Measurements from ENCODE around the gene TAC4. TPM values are rescaled to one million over a fixed set of nuclear protein-coding genes. Genes with fewer than 3 reads are reported as not detected.

TAC4 gene
- total and polyA plus RNA-seq, 10 donors = not detected

DNA sequence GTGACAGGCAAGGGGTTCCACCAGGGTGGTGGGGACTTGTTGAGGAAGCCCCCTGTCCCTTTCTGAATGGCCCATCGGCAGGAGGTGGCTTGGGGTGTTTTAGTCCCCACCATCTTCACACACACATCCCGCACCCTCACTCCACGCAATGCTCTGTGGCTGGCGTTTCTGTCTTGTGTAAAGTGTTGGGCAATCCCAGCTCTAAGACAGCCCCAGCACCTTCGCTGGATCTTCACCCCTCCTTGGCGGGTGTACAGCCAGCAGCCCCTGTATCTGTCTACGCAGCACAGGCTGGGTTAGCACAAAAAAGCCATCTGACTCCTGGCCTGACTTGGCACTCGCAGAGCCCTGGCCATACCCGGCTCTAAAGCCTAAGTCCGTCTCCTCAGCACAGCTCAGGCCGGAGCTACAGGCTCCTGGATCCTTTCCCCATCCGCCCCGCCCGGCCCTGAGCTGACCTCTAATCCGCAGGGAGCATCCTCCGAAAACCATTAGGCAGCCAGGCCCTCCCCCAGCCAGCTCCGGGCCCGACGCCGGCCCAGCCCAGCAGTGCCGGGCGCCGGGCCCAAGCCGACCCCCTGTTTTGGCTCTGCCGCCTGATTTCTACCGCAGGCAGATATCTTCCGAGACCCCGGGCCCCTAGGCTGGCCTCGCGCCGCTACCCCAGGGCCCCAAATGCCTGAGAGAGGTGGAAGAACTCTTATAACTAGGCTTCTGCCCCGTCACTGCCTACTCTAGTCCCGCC is 42.4 kb upstream of the TAC4 start:
- H3K9me3 ChIP-seq = no peaks in the 10 kb centered on the region
- no peaks in the 10 kb centered on the region for H3K36me3 ChIP-seq
- 30 to 35% (median 32%) methylated on average over 17 to 33 of the region's 33 CpGs for WGBS, 5 donors
- intact Hi-C loops (cut with DNase I; ENCODE audit: low total_unique reads) = no loop called here
- no peak for DNase-seq
- TF ChIP-seq POLR2A (IDR thresholded peaks at IDR 0.05) (no peak), POLR2AphosphoS5 (IDR thresholded peaks at IDR 0.05) (no peak)
- TF ChIP-seq, protein P1, sequence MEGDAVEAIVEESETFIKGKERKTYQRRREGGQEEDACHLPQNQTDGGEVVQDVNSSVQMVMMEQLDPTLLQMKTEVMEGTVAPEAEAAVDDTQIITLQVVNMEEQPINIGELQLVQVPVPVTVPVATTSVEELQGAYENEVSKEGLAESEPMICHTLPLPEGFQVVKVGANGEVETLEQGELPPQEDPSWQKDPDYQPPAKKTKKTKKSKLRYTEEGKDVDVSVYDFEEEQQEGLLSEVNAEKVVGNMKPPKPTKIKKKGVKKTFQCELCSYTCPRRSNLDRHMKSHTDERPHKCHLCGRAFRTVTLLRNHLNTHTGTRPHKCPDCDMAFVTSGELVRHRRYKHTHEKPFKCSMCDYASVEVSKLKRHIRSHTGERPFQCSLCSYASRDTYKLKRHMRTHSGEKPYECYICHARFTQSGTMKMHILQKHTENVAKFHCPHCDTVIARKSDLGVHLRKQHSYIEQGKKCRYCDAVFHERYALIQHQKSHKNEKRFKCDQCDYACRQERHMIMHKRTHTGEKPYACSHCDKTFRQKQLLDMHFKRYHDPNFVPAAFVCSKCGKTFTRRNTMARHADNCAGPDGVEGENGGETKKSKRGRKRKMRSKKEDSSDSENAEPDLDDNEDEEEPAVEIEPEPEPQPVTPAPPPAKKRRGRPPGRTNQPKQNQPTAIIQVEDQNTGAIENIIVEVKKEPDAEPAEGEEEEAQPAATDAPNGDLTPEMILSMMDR (IDR thresholded peaks at IDR 0.05 in 8 of 11, conservative IDR thresholded peaks at IDR 0.05 in 3 of 11) = no peak
- no peak overlapping the region for H3K27ac ChIP-seq
- peaks cover 0 to 10% (median 0%) of the 10 kb centered on the region in 6 donors for H3K4me1 ChIP-seq
- no peak overlapping the region for H3K4me3 ChIP-seq
- H3K27me3 ChIP-seq (replicated peaks in 1 of 7) = peaks cover 0 to 99% (median 35%) of the 10 kb centered on the region in 7 donors

DNA sequence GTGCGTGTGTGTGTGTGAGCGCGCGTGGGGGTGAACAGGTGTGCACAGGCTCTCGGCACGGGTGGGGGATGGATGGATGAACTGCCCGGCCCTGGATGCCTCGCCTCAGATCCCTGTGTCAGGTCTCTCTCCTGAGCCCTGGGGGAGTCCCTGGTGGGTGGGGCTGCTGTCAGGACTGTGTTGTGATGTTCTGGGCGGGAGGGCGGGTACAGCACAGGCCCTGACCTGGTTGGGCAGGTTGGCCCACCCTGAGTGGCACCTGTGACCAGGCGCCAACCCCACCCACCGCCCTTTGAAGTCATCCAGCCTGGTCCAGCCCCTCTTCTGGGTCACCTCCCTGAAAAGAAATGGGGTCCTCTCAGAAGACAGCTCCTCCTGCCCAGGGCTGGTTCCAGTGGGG is 41.6 kb upstream of the TAC4 start:
- no peak for DNase-seq
- 87 to 93% (median 92%) methylated on average over 8 to 12 of the region's 12 CpGs for WGBS, 5 donors
- intact Hi-C loops (cut with DNase I; ENCODE audit: low total_unique reads) = no loop called here
- Histone ChIP-seq H3K4me1 (peaks cover 0 to 10% (median 0%) of the 10 kb centered on the region in 6 donors), H3K36me3 (no peaks in the 10 kb centered on the region), H3K27me3 (replicated peaks in 1 of 7) (peaks cover 0 to 99% (median 35%) of the 10 kb centered on the region in 7 donors), H3K4me3 (no peak overlapping the region), H3K27ac (no peak overlapping the region), H3K9me3 (no peaks in the 10 kb centered on the region)
- TF ChIP-seq POLR2A (IDR thresholded peaks at IDR 0.05) (no peak), POLR2AphosphoS5 (IDR thresholded peaks at IDR 0.05) (no peak)
- TF ChIP-seq, protein P1 (IDR thresholded peaks at IDR 0.05 in 8 of 11, conservative IDR thresholded peaks at IDR 0.05 in 3 of 11) = no peak

DNA sequence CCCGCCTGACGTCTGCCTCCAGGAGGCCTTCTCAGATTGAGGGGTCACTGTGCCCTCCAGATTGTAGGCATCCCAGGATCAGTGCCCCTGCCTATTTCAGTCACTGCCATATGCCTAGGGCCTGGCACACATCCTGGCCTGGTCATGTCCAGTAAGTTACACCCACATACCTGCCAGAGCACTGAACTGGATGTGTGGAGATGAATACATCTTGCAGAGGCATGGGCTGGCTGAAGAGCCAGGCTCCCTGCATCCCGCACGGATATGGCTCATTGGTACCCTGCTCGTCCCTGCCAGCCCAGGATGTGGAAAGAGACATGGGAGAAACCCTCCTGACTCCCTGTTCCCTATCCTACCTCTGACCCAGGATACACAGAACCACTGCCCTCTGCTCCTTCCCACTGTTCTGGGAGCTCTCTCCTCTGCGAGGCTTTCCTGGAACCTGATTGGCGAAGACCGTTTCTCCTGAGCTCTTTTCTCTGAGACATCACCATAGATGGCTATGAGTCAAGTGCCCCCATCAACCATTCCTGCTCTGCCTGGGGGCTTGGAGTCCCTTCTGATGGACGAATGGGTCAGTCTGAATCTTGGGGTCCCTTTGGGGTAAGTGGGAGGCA is 40.0 kb upstream of the TAC4 start:
- Histone ChIP-seq H3K27me3 (replicated peaks in 1 of 7) (peaks cover 0 to 98% (median 30%) of the 10 kb centered on the region in 7 donors), H3K27ac (no peak overlapping the region), H3K9me3 (no peaks in the 10 kb centered on the region), H3K4me3 (no peak overlapping the region), H3K4me1 (peaks cover 0 to 10% (median 0%) of the 10 kb centered on the region in 6 donors), H3K36me3 (no peaks in the 10 kb centered on the region)
- TF ChIP-seq POLR2AphosphoS5 (IDR thresholded peaks at IDR 0.05) (no peak), POLR2A (IDR thresholded peaks at IDR 0.05) (no peak)
- TF ChIP-seq, protein P1 (IDR thresholded peaks at IDR 0.05 in 8 of 11, conservative IDR thresholded peaks at IDR 0.05 in 3 of 11) = no peak
- intact Hi-C loops (cut with DNase I; ENCODE audit: low total_unique reads) = no loop called here
- no peak for DNase-seq
- WGBS, 5 donors = 76 to 86% (median 76%) methylated on average over 9 of the region's 9 CpGs

DNA sequence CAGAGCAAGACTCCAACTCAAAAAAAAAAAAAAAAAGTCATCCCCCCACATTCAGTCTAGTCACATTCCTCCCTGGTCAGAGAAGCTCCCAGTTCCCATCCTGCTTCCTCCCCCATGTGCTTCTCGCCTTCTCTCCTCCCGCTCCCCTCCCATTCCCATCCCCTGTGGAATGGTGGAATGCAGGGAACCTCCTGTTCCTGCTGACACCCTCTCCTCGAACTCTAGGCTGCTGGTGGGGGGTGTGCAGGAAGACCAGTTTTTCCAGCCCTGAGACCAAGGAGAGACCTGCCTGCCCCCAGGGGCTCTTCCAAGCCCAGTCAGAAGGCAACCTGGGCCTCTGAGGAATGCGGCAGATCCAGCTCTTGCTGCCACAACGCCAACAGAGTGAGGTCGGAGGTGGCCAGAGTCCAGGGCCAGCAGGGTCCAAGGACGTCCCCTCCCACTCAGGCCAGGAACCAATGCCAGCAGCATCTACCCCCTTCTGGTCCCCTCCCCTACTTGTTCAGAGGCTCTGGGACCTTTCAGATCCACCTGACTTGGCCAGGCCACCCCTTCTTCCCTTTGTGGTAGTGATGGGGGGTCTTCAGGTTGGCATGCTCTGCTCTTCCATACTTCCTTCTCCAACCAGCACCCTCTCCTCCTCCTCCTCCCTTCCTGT is 39.3 kb upstream of the TAC4 start:
- no peak for DNase-seq
- intact Hi-C loops (cut with DNase I; ENCODE audit: low total_unique reads) = no loop called here
- H3K9me3 ChIP-seq = no peaks in the 10 kb centered on the region
- WGBS, 5 donors = 50 to 74% (median 57%) methylated on average over 3 to 7 of the region's 7 CpGs
- no peaks in the 10 kb centered on the region for H3K36me3 ChIP-seq
- no peak overlapping the region for H3K27ac ChIP-seq
- no peak overlapping the region for H3K4me3 ChIP-seq
- TF ChIP-seq POLR2A (IDR thresholded peaks at IDR 0.05) (no peak), POLR2AphosphoS5 (IDR thresholded peaks at IDR 0.05) (no peak)
- TF ChIP-seq, protein P1 (IDR thresholded peaks at IDR 0.05 in 8 of 11, conservative IDR thresholded peaks at IDR 0.05 in 3 of 11) = no peak
- H3K27me3 ChIP-seq (replicated peaks in 1 of 7) = peaks cover 0 to 97% (median 31%) of the 10 kb centered on the region in 7 donors
- peaks cover 0 to 10% (median 0%) of the 10 kb centered on the region in 6 donors for H3K4me1 ChIP-seq
